Karpas-422 (cell line): ENCODE measurements around the gene FDX2. TPM values are rescaled to one million over a fixed set of nuclear protein-coding genes. Genes with fewer than 3 reads are reported as not detected.

ENCODE experiments used
- DNase-seq: peaks from one replicate; pipeline ENCODE4 v3.0.0-alpha.2; 2015
- H2AFZ ChIP-seq: fragments of 200-600 bp; sonication (generic); 2 replicates; pipeline ENCODE4 v1.6.1; 2014; ENCODE audit warnings: antibody characterized with exemption, low read length, mixed read lengths
- H3K27ac ChIP-seq: fragments of 200-600 bp; sonication (generic); 2 replicates; pipeline ENCODE4 v1.5.1; 2014; ENCODE audit warnings: mild to moderate bottlenecking, low read length, moderate library complexity
- H3K27me3 ChIP-seq: fragments of 200-600 bp; sonication (generic); 2 replicates; pipeline ENCODE4 v1.6.1; 2014; ENCODE audit warnings: low read length, mixed read lengths
- H3K36me3 ChIP-seq: fragments of 200-600 bp; sonication (generic); 2 replicates; pipeline ENCODE4 v1.6.1; 2014; ENCODE audit warnings: low read length, mixed read lengths; ENCODE audit not compliant: insufficient read depth
- H3K4me1 ChIP-seq: fragments of 200-600 bp; sonication (generic); 2 replicates; pipeline ENCODE4 v1.6.1; 2014; ENCODE audit warnings: mild to moderate bottlenecking, low read length, mixed read lengths
- H3K4me2 ChIP-seq: fragments of 200-600 bp; sonication (generic); 2 replicates; pipeline ENCODE4 v1.6.1; 2014; ENCODE audit warnings: low read length, low read depth, mild to moderate bottlenecking; ENCODE audit not compliant: poor library complexity, severe bottlenecking
- H3K4me3 ChIP-seq: fragments of 200-600 bp; sonication (generic); 2 replicates; pipeline ENCODE4 v1.5.1; 2014; ENCODE audit warnings: mild to moderate bottlenecking, antibody characterized with exemption, low read length, mixed read lengths
- H3K79me2 ChIP-seq: fragments of 200-600 bp; sonication (generic); 2 replicates; pipeline ENCODE4 v1.6.1; 2014; ENCODE audit warnings: mild to moderate bottlenecking, low read length, mixed read lengths
- H3K9ac ChIP-seq: fragments of 200-600 bp; sonication (generic); 2 replicates; pipeline ENCODE4 v1.6.0; 2014; ENCODE audit warnings: low read length
- H3K9me2 ChIP-seq: fragments of 200-600 bp; sonication (generic), shearing (Covaris generic); replicated peaks from 2 replicates; pipeline ENCODE4 v1.6.0; 2014; ENCODE audit warnings: mild to moderate bottlenecking, low read length, moderate library complexity; ENCODE audit not compliant: insufficient read depth
- H3K9me3 ChIP-seq: fragments of 300-700, 200-600 bp; sonication (generic); 2 replicates; pipeline ENCODE4 v1.6.1; 2014; ENCODE audit warnings: low read length, mixed read lengths
- H4K20me1 ChIP-seq: fragments of 200-600 bp; sonication (generic); 2 replicates; pipeline ENCODE4 v1.6.1; 2014; ENCODE audit warnings: mild to moderate bottlenecking, antibody characterized with exemption, low read length, low read depth; ENCODE audit not compliant: insufficient read depth
- small RNA-seq: library from RNA; depleted of rRNA; stranded (forward); fragments of <200 nt; gene quantifications from one replicate; pipeline ENCODE3, GENCODE V24; 2014
- total RNA-seq: library from RNA; depleted of rRNA; stranded (reverse); fragments of >200 nt; shearing (Covaris generic); gene quantifications from 2 replicates; pipeline ENCODE4 v1.2.3, GENCODE V29; 2014; ENCODE audit warnings: low replicate concordance; rRNA removed

FDX2 gene
- total RNA-seq, 1 experiment from 2014 or later: 11.9 TPM

- H3K4me3 ChIP-seq: no peak overlapping the region
- no peaks in the 10 kb centered on the region for H3K27me3 ChIP-seq
- H3K4me2 ChIP-seq: no peak overlapping the region
- no peak overlapping the region for H2AFZ ChIP-seq
- H3K9ac ChIP-seq: no peak overlapping the region
- DNase-seq: peak; percentile 55
- no peak overlapping the region for H3K27ac ChIP-seq
- no peaks in the 10 kb centered on the region for H3K9me2 ChIP-seq
- H4K20me1 ChIP-seq: no peaks in the 10 kb centered on the region
- H3K36me3 ChIP-seq: peaks cover 19% of the 10 kb centered on the region
- H3K9me3 ChIP-seq: no peaks in the 10 kb centered on the region
- no peaks in the 10 kb centered on the region for H3K79me2 ChIP-seq
- H3K4me1 ChIP-seq: no peaks in the 10 kb centered on the region
Observed at GRCh38 chr19:10260141-10260584, 55.7 kb downstream of the FDX2 start.

Small RNA genes lying within 50 kb of the gene (small RNA-seq; reads per million reads assigned to genes)
- gene AC011511.1 (not detected), gene AC011511.4 (not detected)

Other genes with a start within 250 kb of the FDX2 start
- gene SHFL, start 229.7 kb downstream of the FDX2 start, total RNA-seq: 29.0 and 55.3 TPM in 2 replicates
- gene ANGPTL6, start 213.3 kb downstream of the FDX2 start, total RNA-seq: 7.3 and 8.3 TPM in 2 replicates
- gene PPAN, start 209.7 kb downstream of the FDX2 start, total RNA-seq: 30.4 and 77.1 TPM in 2 replicates
- 1.7 and 6.1 TPM in 2 replicates for gene P2RY11, start 204.3 kb downstream of the FDX2 start, total RNA-seq
- gene EIF3G, start 196.1 kb downstream of the FDX2 start, total RNA-seq: 281 and 602 TPM in 2 replicates
- 94.9 and 145 TPM in 2 replicates for gene DNMT1, start 121.1 kb downstream of the FDX2 start, total RNA-seq
- 65.1 and 67.6 TPM in 2 replicates for gene S1PR2, start 84.7 kb downstream of the FDX2 start, total RNA-seq
- gene MRPL4, start 63.8 kb downstream of the FDX2 start, total RNA-seq: 78.6 and 136 TPM in 2 replicates
- 1.8 and 5.1 TPM in 2 replicates for gene ICAM1, start 44.9 kb downstream of the FDX2 start, total RNA-seq
- gene ICAM4, start 29.1 kb downstream of the FDX2 start, total RNA-seq: not detected in 2 replicates
- 4.5 and 9.1 TPM in 2 replicates for gene ICAM5, start 26.1 kb downstream of the FDX2 start, total RNA-seq
- gene ZGLP1, start 6.2 kb downstream of the FDX2 start, total RNA-seq: 5.3 and 7.1 TPM in 2 replicates
- 13.2 and 19.6 TPM in 2 replicates for gene RAVER1, start 17.5 kb upstream of the FDX2 start, total RNA-seq
- 92.1 and 206 TPM in 2 replicates for gene ICAM3, start 23.6 kb upstream of the FDX2 start, total RNA-seq
- gene TYK2, start 64.6 kb upstream of the FDX2 start, total RNA-seq: 108 and 158 TPM in 2 replicates
- 86.3 and 225 TPM in 2 replicates for gene CDC37, start 87.5 kb upstream of the FDX2 start, total RNA-seq
- 2.6 and 2.9 TPM in 2 replicates for gene PDE4A, start 104.5 kb upstream of the FDX2 start, total RNA-seq
- gene KEAP1, start 187.3 kb upstream of the FDX2 start, total RNA-seq: 25.0 and 53.9 TPM in 2 replicates
- not detected in 2 replicates for gene S1PR5, start 201.4 kb upstream of the FDX2 start, total RNA-seq
- gene ATG4D, start 227.9 kb upstream of the FDX2 start, total RNA-seq: 7.0 and 15.2 TPM in 2 replicates
- gene KRI1, start 250.0 kb upstream of the FDX2 start, total RNA-seq: 30.0 and 41.7 TPM in 2 replicates